B cell (primary cell): Measurements from ENCODE around the gene HIF3A.

Experiments used
- EZH2 ChIP-seq: IDR thresholded peaks from 2 replicates; pipeline ENCODE4 v1.6.1; 2012; ENCODE audit warnings: borderline replicate concordance, low read depth, mild to moderate bottlenecking, moderate library complexity, low read length; ENCODE audit not compliant: insufficient read depth, poor library complexity, severe bottlenecking
- TF ChIP-seq, protein P1 (sequence below): fragments of 200-600 bp; IDR thresholded peaks from one replicate; pipeline ENCODE4 v1.8.0; 2022; ENCODE audit warnings: antibody characterized with exemption, mild to moderate bottlenecking

DNA sequence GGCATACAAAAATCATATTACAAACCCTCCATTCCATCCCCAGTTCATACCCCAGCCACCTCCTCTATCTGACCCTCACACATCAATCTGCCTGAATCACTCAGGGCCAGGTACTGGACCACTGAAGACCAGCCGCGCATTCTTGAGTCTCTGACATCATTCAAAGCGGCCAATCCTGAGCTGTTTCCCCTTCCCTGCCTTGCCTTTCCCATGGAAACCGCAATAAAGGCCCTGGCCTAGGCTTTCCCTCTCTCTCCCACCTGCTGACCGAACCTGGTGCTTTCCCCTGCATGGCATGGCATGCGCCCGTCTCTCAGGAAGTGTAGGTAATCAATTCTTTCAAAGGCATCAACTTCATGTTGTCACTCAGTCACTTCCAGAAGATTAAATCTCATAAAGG is 17.7 kb upstream of the HIF3A start:
- TF ChIP-seq, protein P1, sequence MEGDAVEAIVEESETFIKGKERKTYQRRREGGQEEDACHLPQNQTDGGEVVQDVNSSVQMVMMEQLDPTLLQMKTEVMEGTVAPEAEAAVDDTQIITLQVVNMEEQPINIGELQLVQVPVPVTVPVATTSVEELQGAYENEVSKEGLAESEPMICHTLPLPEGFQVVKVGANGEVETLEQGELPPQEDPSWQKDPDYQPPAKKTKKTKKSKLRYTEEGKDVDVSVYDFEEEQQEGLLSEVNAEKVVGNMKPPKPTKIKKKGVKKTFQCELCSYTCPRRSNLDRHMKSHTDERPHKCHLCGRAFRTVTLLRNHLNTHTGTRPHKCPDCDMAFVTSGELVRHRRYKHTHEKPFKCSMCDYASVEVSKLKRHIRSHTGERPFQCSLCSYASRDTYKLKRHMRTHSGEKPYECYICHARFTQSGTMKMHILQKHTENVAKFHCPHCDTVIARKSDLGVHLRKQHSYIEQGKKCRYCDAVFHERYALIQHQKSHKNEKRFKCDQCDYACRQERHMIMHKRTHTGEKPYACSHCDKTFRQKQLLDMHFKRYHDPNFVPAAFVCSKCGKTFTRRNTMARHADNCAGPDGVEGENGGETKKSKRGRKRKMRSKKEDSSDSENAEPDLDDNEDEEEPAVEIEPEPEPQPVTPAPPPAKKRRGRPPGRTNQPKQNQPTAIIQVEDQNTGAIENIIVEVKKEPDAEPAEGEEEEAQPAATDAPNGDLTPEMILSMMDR = no peak
- TF ChIP-seq EZH2 = no peak
